Measurements from ENCODE around the gene GSE1.

GRCh38 chr16:85615852-85616606 is 2.9 kb downstream of the GSE1 start:
- TF ChIP-seq CTCF (IDR thresholded peaks at IDR 0.05; ENCODE audit: insufficient read depth, low read length) = peak; percentile 74
- TF ChIP-seq REST (IDR thresholded peaks at IDR 0.05; ENCODE audit: insufficient replicate concordance, low read depth) = peak; percentile 21

Data from HL-60 (cell line).